OCI-LY1 (cell line): ENCODE results near the gene CTNND2.

Experiments used
- EZH2 ChIP-seq: fragments of 200-600 bp; sonication (generic), shearing (Covaris generic); IDR thresholded peaks from 2 replicates; pipeline ENCODE4 v1.8.0; 2017; ENCODE audit warnings: borderline replicate concordance, mixed run types, mild to moderate bottlenecking, antibody characterized with exemption, low read length, moderate library complexity, mixed read lengths
- TF ChIP-seq, protein P1 (sequence below): fragments of 200-600 bp; sonication (generic), shearing (Covaris generic); IDR thresholded peaks from 2 replicates; pipeline ENCODE4 v1.5.1; 2017; ENCODE audit warnings: mild to moderate bottlenecking, antibody characterized with exemption, low read length, moderate library complexity, mixed read lengths

DNA sequence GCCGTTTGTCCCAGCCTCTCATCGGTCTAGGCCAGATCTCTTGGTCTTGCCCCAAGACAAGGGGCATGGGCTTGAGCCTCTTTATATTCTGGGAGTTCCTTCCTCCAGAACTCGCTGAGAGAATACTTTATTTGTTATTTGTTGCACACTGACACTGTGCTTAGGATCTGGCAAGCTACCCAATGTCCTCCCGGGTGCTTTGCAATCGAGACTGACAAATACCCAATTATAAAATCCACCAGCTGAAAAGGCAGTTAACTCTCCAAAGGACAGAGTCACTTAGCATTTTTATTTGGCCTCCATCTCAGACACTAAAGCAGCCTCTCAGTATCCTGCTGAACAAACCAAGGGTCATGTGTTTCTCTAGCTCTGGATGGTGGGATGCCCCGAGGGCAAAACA, 643.0 kb downstream of the CTNND2 start:
- TF ChIP-seq, protein P1, sequence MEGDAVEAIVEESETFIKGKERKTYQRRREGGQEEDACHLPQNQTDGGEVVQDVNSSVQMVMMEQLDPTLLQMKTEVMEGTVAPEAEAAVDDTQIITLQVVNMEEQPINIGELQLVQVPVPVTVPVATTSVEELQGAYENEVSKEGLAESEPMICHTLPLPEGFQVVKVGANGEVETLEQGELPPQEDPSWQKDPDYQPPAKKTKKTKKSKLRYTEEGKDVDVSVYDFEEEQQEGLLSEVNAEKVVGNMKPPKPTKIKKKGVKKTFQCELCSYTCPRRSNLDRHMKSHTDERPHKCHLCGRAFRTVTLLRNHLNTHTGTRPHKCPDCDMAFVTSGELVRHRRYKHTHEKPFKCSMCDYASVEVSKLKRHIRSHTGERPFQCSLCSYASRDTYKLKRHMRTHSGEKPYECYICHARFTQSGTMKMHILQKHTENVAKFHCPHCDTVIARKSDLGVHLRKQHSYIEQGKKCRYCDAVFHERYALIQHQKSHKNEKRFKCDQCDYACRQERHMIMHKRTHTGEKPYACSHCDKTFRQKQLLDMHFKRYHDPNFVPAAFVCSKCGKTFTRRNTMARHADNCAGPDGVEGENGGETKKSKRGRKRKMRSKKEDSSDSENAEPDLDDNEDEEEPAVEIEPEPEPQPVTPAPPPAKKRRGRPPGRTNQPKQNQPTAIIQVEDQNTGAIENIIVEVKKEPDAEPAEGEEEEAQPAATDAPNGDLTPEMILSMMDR: no peak
- no peak for TF ChIP-seq EZH2
